Stimulated activated CD8-positive, alpha-beta memory T cell treated with anti-CD3 and anti-CD28 coated beads, Interleukin-15, amount 100 ng/mL, for 48 hours (primary cell): ENCODE measurements around the gene CCDC82.

Experiments used
- DNase-seq, 2 donors: peaks; one replicate each; pipeline ENCODE4 v3.0.0-alpha.2; 2020; ENCODE audit warnings: low read depth in 2 of 2

Gene CCDC82

DNA sequence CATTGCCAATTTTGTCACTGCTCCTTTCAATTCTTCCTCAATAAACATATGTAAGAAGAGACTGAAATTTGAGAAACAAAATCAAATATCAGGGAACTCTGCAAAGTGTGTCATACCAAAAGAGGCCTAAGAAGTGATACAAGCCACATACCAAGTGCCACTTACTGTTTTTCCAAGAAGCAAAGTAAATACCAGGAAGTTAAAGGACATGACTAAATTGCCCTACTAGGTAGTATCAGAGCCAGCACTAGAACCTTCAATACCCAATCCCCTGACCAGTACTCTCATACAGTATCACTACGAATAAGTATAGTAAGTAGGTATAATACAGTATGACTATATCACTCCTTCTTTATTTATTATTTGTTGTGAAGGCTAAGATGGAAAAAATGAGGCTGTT, 60.3 kb downstream of the CCDC82 start:
- no peak for DNase-seq

DNA sequence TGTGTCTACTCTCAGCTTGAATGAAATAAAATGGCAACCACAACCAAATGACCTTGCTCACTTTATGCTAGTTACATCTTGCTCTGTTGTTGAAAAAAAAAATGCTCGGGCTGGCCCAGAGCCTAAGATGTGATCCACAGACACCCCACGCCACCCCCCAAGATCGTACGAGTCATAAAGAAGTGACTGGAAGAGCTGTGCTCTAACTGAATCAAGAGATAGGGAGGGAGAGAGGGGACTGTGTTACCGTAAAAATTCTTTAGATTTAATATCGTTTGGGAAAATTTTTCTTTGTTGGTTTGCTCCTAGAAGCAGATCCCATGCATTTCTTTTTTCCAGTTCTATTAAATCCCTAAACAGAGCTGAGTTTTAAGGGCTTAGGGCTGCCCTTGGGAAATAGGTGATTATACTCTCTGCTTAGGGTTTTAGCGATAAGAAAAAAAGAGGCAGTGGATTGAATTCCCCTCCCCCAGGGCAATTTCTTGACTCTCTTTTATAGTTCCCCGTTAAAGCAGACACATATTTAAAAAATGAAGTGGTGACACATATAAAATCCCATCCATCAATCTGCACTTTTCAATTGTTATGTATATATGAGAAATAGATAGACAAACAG, 61.2 kb downstream of the CCDC82 start:
- DNase-seq = no peak

DNA sequence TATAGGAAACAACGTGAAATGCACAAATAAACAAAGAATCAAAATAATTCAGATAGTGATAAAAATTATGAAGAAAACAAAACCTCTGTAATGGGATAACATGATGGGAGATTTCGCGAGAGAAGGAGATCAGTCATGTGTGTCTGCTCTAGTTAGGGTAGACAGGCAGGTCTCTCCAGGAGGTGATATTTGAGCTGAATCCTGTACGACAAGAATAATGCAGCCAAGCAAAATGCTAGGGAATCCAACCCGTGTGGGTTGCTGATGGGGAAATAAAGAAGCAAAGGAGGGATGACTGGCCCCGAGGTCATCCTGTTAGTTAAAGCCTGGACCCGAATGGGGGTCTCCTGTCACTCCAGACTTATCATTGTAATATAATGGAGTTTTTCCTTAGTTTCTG, 62.8 kb downstream of the CCDC82 start:
- no peak for DNase-seq

DNA sequence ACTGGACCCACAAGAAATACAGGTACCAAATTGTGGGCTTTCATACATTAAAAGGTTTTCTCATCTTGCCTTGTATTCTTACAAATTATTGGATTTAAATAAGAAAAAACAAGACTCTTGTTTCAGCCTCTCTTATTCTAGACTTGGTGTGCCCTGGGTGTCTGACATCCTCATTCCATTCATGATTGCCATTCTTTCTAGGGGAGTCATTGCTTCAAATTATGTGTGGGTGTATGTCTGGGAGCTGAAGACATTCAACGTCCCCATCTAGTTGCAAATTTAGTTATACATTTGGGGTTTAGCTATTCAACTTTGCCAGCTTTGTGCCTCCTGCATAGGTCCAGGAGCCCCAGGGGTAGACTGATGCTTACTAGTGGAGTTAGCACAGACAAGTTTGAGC, 64.8 kb downstream of the CCDC82 start:
- DNase-seq = no peak

DNA sequence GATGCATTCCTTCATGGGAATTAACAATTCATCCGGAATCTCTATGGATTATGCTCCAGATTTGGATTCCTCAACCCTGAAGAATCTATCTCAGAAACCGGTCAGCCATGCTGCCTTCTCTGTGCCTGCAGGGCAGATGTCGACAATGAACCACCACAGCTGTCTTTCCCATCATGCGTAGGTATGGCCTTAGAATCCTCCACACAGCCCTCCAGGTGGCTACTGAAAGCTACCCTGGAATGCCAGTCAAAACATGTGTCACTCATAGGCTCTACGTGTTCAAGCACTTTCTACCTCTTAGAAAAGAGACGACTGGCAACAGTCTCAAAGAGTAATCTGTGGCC, 66.1 kb downstream of the CCDC82 start:
- no peak for DNase-seq

DNA sequence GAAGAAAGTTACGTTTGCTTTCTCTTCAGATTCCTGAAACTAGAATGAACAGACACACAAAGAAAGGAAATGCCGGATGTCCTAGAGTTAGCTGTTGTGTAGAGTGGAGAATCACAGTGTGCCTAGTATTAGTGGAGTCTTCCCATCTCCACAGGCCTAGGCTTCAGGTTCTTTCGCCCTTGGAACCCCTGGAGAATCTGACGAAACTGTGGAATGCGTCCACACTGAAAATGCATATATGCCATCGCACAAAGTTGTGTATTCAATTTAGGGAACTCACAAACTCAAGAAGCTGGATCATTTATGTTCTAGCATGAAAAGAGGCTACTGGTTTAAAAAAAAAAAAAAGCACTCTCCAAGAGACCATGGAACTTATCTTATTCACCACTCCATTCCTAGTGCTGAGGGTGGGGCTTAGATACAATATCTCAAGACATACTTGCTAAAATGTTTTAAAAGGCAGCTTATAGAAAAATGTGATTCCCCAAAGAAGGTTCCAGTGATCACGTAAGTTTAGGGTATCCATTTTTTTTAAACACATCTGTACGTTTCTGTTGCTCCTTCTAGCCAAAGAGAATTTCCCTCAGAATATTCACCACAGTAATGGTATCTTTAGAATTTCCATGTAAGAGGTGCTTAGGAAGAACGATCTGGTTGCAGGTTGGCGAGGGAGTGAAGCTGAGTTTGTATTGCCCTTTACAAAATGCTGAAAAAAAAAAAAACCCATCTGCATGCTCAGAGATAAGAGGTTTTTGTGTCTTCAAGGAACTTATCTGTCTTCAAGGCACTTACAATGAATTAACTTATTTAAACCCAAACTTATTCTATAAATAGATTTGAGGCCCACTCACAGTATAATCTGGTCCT, 66.7 kb downstream of the CCDC82 start:
- no peak for DNase-seq

DNA sequence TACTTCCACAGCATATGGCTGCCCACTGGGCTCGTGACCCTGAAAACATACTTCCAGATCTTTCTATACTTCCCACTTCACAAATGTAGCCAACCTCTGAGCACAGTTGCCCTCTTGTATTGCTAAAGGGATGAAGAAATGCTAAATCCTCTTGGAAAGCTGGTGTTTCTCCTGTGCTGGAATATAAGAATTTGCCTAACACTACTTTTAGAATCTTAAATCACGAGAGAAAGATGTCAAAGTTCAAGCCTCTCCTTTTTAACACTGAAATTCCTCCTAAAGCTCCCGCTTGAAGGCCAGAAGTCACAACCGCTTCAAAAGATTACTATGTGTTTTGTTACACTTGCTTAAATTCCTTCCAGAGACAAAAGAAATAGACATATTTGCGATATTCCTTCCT, 68.6 kb downstream of the CCDC82 start:
- DNase-seq = no peak

DNA sequence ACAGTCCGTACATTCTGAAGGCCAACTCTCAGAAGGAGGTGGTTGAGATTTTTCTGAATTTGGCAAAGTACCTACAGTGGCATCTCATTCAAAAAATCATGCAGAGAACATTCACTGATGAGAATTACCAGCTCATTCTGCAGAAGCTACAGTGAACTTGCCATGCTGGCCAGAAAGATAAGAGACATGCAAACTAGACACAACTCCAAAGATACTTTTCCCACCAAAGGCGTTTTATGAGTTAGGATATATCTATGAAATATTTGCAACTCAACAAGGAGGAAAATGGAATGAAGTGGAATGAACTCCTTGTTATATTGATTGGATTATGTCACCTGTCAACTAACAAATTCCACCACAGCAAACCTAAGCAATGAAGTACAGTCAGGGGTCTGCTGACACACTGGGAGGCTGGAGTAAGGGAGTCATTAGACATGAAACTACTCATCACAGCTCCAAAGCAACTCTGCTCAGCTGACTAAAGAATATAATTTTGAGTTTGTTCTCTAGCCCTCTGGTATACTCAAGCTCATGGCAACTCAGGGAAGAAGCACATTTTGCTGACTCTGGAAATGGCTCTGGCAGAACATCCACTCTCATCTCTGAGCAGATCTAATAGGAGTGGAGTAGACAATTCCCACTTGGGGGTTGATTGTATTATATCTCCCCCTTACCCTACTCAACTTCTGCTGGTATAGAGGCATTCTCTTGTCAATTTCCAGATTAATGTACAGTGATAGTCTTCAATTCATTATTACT, 69.6 kb downstream of the CCDC82 start:
- DNase-seq = no peak

DNA sequence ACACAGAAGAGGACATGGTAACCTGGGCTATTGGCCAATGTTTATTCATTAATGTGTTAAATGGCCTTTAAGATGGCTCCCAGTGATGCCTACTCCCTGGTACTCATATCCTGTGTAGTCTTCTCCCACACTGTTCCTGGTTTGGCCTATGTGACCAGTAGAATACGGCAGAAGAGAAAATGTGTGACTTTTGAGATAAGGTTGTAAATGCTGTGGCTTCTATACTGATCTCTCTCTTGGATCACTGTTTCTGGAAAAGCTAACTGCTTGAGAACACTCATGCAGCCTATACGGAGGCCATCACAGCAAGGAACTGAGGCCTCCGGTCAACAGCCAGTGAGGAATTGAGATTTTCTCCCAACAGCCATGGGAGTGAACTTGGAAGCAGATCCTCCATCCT, 70.9 kb downstream of the CCDC82 start:
- no peak for DNase-seq

DNA sequence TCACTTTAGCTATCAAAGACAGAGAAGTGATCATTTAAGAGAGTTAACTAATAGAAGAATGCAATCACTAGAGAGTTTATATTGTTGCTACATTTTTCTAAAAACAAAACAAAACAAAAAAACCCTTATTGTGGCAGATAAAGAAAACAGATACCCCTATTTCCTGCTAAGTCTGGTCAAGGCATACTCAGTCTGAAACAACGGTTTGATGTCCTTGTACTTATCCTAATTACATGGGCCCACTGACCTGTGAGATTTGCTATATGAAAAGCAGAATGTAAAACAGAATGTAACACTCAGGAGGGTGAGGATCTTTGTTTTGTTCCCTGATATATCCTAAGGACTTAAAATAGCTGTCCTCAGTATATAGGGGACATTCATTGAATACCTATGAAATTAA, 71.3 kb downstream of the CCDC82 start:
- DNase-seq = no peak

DNA sequence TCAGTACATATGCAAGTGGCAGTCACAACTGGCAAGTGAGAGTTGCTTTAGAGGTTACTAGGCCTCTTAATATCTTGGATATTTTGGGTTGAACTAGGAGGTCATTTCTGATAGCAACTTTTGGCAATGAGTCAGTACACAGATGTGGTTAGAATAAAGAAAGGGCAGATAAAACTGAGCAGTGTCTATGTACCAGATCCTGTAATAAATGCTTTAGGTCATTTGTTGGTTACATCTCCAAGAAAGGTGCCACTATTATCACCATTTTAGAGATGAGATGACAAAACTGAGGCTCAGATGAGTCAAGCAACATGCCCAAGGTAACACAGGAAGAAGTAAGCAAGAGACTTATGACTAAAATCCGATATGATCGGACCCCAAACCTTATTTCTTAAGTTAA, 71.7 kb downstream of the CCDC82 start:
- no peak for DNase-seq

DNA sequence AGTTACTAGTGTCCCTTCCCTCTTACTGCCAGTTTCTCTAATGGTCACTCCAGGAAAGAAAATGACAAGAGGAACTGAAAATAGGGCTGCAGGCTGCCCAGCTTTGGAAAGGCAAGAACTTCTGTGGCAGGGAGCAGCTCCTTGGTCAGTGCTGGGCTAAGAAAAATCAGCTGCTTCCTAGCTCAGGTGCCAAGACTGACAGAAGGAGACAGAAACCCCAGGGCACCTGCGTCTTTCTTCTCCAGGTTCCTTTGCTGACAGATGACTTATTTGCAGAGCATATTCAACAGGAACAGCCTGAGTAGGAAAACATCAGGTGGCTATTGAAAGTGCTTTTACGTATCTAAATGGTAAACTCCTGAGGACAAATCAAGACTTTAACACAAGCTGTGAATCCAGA, 72.1 kb downstream of the CCDC82 start:
- DNase-seq = no peak

DNA sequence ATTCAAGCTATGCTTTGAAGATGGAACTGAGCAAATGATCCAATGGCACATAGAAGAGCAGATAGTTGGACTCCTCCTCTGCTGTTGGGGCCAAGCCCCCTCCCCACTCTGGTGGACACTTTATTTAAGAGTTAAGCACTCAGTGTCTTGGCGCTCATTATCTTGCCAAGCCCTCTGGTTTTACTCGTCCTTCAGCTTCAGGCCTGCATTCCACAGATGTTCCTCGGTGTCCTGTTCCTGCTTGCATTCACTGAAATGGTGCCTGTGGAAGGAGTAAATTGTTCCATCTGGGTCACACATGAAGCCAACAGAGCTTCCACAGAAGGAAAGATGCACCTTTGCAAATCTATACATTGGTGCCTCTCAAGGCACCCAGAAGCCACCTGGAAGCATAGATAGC, 72.8 kb downstream of the CCDC82 start:
- no peak for DNase-seq

DNA sequence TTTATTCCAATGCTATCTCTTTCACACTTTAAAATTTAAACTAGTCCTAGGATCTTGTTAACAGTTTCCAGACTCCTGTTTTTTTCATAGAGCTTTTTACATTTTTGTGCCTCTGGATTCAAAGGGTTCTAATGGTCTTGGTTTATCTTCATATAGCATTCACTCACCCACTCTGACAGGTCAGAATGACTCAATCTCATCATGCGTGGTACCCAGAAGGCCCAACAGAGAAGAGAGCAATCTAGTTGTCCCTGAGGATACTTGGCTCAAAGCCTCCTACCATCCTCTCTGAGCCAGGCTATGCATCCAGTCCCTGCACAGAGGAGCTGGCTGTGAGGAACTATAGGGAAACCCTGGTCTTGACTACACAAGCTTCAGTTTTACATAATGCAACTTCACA, 74.2 kb downstream of the CCDC82 start:
- no peak for DNase-seq

DNA sequence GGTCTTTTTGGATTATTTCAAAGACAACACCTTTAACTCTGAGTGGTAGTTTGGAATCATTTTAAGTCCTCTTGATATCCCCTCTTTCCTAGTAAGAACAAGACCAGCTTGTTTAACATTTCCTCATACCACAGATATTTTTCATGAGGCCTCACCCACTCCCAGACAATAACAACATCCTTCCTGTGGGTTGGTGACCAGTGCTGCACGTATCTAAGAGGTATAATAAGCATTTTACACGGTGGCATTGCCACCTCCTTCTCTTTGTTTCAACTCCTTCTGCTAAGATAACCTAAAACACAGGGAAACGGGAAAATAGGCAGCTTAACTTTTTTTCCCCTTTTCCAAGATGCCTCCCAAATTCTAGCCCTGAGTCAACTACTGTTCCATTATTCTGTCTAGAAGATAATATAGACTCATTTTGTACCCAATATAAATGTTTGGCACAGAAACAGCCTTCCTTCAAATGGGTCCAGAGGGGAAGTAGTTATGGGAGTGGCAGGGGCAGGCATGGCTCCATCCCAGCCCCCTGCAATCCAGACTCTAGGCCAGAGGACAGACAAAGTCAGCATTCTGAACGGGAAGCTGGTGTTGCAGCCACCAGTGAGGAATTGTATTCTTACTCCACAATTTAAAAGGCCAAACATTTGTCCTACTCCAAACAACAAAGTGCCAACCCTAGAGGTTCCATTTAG, 75.2 kb downstream of the CCDC82 start:
- DNase-seq = no peak

DNA sequence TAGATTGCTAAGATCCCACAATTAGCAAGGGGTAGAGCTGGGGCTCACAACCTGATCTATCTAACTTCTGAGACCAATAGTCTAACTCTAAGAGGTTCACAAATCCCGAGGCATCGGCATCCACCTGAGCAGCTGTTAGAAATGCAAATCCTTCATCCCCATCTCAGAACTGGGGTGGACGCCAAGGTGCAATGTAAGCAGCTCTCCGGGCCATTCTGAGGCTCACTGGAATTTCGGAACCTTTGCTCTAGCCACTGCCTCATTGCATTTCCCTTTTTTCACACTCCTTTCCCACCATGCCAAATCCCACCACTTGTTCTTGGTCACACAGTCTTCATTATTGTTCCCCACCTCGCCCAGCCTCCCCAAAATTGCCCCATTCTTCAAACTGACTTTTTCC, 76.5 kb downstream of the CCDC82 start:
- DNase-seq = no peak

DNA sequence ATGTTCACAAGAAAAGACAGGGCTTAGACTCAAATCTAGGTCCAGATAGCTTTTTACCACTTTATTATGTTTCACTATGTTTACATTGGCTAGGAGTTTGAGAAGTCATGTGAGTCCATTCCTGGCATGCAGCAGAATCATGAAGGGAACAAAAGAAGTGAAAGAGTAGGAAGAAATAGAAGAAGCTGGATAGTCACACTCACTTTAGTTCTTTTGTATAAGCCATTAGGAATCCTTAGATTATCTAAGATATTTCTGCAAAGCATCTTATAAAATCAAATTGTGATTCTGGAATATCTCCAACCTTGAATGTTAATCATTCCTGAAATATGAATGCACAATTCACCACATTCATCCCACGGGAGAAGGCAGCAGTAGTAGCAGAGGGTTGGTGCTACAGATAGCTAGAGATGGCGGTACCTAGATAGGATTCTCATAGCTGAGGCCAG, 78.6 kb downstream of the CCDC82 start:
- DNase-seq = no peak

DNA sequence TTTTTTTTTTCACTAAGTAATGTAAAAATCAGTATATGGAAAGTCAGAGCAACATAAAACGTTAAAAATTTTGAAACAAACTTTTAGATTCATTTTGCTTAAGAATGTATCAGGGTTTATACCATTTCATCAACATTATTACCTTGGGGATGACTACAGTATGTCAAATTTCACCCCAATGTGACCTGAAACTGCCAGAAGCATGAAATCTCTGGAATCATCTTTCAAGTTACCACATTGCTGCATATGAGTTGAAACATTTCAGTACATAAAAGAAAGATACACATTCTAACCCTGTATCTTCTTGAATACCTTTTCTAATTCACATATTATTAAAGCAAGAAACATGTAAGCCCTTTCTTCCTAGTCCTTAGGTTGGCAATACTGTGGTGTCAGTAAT, 79.5 kb downstream of the CCDC82 start:
- DNase-seq = no peak

DNA sequence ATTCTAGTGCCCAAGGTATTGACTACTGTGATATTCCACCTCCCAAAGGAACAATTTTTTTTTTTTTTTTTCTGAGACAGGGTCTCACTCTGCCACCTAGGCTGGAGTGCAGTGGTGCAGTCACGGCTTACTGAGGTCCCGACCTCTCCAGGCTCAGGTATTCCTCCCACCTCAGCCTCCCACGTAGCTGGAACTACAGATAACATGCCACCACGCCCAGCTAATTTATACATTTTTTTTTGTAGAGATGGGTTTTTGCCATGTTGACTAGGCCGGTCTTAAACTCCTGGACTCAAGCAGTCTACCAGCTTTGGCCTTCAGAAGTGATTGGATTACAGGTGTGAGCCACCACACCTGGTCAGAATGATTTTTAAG, 80.1 kb downstream of the CCDC82 start:
- no peak for DNase-seq

DNA sequence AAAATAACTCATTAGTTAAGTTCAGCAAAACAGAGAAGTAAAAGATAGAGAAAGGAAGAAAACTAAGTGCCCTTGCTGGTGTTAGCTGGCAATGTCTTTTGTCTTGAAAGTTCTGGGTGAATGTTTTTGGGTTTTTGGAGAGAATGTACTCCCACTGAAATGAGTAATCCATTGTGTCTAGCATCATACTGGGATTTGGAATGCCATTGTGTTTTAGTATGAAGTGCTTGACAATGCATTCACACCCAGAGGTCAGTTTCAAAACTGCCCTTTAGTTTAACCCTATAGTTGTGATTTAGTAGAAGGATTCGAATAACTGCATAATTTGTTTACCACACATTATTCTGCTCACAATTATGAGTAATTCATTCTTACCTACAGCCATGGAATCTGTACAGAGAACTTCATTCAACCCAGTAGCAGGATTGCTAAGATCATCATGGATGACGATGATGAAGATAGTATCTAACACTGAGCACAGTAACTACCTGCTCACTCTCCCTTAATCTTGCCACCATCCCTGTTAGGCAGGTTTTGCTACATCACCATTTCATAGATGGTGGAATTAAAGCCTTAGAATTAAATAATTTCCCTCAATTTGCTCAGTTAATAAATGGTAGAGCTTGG, 80.6 kb downstream of the CCDC82 start:
- no peak for DNase-seq

DNA sequence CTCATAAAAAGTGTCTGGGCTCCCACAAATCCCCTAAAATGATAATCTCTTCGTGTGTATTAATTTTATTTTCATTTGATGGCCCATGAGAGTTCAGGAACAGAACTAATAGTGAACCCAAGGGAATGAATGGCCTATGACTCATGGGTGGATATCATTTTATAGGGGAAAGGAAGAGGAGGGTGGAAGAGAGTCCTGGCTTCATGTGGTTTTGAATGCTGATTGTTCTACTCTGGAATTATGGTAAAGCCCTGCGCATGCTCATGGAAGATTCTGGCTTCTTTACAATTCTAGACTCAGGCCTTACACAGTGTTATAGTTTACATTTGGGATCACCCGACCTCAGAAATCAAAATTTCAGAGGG, 82.0 kb downstream of the CCDC82 start:
- DNase-seq = no peak
